GF-D8 (cell line): ENCODE results near the gene RAPGEF5.
A peak's percentile ranks its signal among the peaks of the same experiment; 100 is the strongest.
"Not testable (repeated sequence)": the region's sequence is repeated elsewhere in the genome, so short reads cannot be mapped to it uniquely, and the experiment has no call there.

Experiments
- DNase-seq: peaks from one replicate; lab custom pipeline; 2025; lab: John Stamatoyannopoulos, UW

The RAPGEF5 gene

DNA sequence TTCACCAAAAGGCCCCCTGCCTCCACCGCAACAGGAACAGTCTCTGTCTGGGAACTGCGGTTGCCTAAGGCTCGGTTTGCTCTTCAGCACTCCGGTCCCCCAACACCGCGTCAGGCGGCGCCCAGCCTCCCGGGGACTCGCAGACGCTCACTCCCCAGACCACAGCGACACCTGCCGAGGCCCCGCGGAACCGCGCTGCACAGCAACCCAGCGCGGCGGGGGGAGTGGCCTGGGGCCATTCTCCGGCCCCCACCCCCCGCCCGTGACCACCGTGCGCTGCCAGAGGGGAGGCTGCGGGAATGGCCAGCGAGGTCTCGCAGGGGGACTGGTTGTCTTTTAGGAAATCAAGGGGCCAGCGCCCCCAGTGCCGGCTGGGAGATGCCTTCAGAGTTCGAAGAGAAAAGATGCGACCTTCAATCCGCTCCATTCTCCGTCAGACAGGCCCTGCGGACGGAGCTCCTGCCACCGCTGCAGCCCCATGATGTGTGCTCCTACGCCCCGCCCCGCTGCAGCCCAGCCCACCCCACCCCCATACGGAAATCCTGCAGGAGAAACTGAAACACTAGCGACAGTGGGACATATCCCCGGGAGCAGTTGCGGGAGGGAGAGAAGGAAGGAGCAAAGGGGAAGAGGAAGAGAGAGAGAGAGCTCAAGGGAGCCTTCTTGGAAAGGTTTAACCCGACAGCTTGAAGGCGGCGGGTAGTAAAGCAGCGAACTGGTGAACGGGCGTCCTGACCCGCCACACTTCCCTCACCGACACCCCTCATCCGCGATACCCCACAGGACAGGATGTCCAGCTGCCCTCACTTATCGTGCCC is 273.9 kb downstream of the RAPGEF5 start:
- peak; percentile 8 for DNase-seq

GRCh38 chr7:22082553-22082885 is 274.4 kb downstream of the RAPGEF5 start:
- no peak for DNase-seq

DNA sequence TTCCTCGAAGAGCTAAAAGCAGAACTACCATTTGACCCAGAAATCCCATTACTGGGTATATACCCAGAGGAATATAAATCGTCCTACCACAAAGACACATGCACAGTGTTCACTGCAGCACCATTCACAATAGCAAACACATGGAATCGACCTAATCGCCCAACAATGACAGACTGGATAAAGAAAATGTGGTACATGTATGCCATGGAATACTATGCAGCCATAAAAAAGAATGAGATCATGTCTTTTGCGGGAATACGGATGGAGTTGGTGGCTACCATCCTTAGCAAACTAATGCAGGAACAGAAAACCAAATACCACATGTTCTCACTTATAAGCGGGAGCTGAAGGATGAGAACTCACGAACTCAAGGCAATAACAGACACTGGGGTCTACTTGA is 276.7 kb downstream of the RAPGEF5 start:
- not testable (repeated sequence) for DNase-seq

DNA sequence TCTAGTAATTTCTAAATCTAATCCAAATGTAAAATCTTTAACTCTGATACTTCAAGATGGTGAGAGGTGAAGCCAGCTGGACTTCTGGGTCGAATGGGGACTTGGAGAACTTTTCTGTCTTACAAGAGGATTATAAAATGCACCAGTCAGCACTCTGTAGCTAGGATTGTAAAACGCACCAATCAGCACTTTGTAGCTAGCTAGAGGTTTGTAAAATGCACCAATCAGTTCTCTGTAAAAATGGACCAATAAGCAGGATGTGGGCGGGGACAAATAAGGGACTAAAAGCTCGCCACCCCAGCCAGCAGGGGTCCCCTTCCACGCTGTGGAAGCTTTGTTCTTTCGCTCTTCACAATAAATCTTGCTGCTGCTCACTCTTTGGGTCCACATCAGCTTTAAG is 278.1 kb downstream of the RAPGEF5 start:
- not testable (repeated sequence) for DNase-seq

- no peak for DNase-seq
These were observed 281.4 kb downstream of the RAPGEF5 start for GRCh38 chr7:22075561-22075960.

DNA sequence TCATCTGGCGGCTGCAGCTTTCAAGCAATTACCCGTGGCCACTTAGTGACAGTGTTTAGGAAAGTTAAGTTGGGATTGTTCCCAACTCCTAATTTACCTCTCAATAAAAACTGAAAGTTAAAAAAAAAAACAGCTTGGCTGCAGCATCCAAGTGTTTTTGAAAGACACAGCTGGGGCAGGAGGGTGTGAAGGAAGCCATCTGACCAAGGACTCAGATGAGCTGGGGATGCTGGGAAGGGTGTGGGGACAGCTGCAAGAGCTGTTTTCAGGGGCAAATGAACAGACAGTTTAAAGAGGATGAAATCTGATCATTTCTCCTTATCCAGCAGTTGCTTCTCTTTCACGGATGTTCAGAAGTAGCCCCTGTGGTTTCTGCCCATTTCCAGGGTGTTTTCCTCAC is 282.1 kb downstream of the RAPGEF5 start:
- DNase-seq, result no peak
